Dedifferentiated amniotic fluid mesenchymal stem cell (primary cell): ENCODE measurements around the gene TPRX1.
"Not testable (repeated sequence)": the region's sequence is repeated elsewhere in the genome, so short reads cannot be mapped to it uniquely, and the experiment has no call there.

ENCODE experiments used
- DNase-seq: peaks from one replicate; pipeline ENCODE4 v3.0.0-alpha.2; 2016; ENCODE audit errors: extremely low spot score

TPRX1 gene

DNA sequence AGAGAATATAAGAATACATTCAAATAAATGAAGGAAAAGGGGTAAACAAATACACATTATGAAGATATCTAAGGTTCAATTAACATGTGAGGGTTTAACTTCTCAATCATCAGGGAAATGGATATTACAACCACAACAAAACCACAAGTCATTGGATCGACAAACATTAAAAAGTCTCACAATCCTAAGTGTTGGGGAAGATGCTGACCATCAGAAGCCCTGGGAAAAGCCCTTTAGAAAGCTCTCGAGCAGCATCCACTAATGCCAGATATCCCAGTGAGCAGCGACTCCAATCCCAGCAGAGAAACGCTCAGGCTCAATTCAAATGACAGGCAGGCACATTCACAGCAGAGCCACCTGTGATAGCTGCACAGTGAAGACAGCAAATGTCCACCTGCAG, 3.1 kb downstream of the TPRX1 start:
- DNase-seq, result no peak

DNA sequence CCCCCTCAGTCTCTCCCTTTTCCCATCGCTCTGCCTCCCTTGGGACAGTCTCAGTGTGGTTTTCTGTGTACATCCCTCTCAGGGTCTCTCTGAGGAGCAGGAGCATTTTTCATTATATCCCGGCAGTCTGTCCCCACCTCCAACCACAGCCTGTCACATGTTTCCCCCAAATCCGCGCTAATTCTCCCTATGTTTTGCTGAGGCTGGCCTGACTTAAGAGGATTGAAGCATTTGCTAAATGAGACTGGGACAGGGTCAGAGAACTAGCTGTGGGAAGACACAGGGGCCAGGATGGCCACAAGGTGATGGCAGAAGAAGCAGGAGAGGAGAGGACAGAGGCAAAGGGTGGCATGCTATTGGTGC, 5.5 kb downstream of the TPRX1 start:
- no peak for DNase-seq

DNA sequence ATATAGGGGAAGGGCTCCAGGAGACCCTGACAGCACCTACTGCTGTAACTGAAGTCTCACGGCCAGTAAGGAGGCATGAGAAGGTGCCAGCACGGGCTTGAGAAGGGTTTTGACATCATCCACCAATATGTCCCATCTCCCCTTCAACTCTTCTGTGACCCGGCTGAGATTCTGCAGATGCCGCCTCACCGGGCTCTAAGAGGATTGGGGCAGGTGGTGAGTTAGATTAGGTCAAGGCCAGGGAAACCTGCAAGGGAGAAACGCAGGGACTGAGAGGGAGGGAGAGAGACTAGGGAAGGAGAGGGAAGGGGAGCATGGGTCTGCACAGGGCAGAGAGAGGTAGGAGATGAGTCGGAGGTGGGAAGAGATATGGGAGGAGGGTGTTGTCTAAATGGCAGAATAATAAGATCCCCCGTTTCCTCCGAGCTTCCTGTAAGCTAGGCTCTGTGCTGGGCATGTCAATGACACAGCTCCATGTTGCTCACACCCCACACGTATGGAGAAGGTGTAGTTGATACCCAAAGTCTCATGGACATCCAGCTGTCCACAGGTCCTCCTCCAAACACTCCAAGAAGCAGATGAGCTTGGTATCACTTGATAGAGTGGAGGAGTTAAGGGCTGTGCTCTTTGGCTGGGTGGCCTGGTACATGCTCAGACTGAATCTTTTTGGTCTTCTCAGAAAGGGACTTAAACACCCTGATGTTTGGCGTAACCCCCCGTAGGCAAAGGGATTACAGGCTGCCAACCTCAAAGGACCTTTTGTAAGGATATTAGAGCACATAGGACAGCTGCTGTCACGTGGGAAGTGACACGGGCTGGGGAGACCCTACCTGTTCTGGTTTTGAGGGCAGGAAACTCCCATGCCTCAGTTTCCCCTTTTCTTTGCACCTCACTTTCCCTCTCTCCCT, 6.1 kb downstream of the TPRX1 start:
- no peak for DNase-seq

DNA sequence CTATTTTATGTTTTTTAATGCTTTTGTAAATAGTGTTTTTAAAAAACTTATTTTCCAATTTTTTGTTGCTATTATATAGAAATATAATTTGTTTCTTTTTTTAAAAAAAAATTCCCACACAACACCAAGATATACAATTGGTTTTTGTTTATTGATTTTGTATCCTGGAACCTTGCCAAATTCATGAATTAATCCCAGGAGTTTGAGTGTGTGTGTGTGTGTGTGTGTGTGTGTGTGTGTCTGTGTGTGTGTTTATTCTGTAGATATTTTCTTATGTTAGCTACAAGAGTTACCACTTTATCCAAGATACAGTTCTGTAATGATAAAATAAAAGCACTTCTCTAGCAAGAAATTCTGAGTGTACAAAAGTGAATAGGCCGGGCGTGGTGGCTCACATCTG, 7.6 kb downstream of the TPRX1 start:
- no peak for DNase-seq

DNA sequence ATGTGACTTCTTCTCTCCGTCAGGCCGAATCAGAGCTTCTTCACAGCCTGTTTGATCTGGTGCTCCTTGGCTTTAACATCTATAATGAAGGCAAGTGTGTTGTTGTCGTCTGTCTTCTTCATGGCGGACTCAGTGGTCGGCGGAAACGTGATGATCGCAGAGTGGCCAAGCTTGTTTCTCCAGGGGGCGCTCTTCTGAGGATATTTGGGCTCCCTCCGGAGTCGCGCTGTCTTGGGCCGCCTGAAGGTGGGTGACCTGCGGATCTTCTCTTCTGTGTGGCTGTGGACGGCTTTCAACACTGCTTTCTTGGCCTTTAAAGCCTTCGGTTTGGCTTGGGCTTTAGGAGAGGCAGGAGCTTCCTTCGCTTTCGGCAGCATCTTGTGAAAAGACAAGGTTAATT, 9.8 kb downstream of the TPRX1 start:
- DNase-seq, result no peak

DNA sequence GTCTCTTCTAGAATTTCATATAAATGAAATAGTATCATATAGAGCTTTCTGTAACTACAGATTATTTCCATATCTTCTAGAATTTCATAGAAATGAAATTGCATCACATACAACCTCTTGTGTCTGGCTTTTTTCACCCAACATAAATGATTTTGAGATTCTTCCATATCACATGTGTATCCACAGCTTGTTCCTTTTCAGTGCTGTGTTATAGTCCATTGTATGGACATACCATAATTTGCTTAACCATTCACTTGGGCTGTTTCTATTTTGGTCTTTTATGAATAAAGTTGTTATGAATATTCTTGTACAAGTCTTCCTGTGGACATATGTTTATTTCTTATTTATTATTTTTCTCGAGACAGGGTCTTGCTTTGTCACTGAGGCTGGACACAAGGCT, 11.7 kb downstream of the TPRX1 start:
- no peak for DNase-seq

DNA sequence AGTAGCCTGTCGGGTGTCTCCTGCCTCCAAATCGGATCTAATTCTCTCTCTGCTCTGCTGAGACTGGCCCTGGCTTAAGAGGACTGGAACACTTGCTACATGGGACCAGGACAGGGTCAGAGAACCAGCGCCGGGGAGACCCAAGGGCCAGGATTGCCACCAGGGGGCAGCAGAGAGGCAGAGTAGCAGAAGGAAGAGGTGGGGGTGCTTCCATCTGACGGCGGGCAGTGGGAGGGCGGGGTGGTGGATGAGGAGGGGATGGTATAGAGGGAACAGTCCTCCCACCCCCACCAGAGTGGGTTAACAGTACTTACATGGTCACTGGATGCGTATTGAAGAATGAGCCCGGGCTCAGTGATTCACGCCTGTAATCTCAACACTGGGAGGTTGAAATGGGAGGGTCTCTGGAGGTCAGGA, 13.9 kb downstream of the TPRX1 start:
- peak; percentile 69 for DNase-seq

DNA sequence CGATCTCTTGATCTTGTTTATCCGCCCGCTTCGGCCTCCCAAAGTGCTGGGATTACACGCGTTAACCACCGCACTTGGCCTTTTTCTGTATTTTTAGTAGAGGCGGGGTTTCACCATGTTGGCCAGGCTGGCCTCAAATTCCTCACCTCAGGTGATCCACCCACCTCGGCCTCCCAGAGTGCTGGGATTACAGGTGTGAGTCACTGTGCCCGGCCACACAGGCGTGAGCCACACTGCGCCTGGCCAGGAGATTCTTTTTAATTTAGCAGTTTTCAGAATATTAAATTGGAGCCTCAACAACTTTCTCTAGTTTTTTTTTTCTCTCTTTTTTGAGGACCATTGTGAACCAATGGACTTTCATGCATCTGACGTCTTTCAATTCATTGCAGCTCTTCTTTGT, 14.5 kb downstream of the TPRX1 start:
- not testable (repeated sequence) for DNase-seq

DNA sequence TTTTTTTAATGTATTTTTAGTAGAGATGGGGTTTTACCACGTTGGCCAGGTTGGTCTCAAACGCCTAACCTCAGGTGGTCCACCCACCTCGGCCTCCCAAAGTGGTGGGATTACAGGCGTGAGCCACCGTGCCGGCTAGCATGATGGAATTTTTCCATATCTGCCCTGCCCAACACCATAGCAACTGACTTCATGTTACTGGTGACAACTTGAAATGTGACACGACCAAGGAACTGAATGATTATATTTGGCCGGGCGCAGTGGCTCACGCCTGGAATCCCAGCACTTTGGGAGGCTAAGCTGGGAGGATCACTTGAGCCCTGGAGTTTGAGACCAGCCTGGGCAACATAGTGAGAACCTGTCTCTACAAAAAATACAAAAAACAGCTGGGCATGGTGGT, 17.0 kb downstream of the TPRX1 start:
- not testable (repeated sequence) for DNase-seq

DNA sequence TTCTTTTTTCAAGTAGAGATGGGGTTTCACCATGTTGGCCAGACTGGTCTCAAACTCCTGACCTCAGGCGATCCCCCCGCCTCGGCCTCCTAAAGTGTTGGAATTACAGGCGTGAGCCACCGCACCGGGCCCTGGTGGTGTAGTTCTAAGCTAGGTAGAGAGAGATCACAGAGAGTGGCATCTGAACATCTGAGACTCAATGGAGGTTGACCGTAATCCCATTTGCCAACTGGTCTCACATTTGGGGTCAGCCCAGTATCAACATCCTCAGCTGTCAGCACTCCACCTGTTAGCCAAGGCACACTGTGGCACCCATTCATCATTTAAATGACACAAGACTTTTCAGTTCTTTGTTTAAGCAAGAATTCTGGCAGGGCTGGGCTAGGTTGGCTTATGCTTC, 17.8 kb downstream of the TPRX1 start:
- no peak for DNase-seq

DNA sequence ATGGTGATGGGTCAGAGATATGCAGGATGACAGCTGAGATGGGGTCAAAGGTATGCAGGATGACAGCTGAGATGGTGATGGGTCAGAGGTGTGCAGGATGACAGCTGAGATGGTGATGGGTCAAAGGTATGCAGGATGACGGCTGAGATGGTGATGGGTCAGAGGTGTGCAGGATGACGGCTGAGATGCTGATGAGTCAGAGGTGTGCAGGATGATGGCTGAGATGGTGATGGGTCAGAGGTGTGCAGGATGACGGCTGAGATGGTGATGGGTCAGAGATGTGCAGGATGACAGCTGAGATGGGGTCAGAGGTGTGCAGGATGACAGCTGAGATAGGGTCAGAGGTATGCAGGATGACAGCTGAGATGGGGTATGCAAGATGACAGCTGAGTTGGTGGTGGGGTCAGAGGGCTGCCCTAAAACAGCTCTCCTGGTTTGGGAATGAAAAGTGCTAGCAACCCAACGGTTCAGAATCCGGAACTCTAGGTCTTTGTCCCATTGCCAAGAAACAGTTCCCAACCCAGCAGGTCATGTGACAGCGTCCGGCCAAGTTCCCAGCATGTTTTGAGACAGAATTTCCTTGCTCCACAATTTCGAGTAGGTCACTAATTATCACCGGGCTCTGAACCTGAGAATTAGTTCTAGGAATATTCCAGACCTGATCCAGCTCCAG, 22.6 kb downstream of the TPRX1 start:
- DNase-seq, result no peak

DNA sequence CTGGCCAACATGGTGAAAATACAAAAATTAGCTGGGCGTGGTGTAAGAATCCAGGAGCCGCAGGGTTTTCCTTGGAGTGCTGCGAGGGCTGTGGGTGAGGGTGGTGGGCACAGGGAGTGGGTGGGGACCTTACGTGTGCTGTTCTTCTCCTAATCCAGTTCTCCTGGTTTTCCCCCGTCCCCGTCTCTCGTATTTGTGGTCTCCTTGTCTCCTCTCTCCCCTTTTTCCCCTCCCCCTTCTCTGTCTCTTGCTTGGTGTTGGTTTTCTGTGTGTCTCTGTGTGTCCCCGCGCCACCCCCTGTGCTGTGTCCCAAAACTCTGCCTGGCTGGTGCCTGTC, 24.2 kb downstream of the TPRX1 start:
- no peak for DNase-seq

DNA sequence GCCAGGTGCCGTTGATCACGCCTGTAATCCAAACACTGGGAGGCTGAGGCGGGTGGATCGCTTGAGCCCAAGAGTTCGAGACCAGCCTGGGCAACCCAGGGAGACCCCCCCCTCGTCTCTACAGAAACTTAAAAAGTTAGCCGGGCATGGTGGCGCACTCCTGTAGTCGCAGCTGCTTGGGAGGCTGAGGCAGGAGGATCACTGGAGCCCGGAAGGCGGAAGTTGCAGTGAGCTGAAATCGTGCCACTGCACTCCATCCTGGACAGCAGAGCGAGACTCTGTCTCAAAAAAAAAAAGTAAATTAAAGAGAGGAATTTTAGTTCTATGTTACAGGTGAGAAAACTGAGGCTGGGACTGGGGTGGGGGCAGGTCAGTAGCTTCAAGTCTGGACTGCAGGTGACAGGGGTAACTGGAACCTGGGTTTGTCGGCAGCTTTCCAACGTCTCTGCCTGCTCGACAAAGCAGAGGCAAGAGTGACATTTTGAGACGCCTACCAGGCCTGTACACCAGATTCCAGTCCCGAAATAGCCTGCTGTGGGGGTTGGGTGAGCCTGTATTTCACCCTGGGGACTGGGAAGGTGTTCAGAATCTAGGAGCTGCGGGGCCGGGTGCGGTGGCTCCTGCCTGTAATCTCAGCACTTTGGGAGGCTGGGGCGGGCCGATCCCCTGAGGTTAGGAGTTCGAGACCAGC, 24.7 kb downstream of the TPRX1 start:
- no peak for DNase-seq

DNA sequence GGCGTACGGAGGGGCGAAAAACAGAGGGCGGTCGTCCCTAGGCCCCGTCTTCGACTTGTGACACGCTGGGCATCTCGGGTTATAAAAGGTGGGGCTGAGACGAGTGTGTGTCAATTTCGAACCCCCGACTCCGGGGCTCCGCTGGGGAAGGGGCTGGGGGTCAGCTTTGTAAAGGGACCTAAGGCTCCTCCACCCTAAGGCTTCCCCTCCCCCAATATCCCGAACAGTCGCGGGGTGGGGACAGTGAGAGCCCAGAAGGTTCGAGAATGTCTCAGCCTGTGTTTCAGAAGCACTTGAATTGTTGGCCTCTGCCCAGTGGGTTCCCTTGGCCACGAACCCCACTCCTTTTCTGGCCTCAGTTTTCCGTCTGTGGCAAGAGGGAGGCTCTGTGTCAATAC, 25.4 kb downstream of the TPRX1 start:
- no peak for DNase-seq

DNA sequence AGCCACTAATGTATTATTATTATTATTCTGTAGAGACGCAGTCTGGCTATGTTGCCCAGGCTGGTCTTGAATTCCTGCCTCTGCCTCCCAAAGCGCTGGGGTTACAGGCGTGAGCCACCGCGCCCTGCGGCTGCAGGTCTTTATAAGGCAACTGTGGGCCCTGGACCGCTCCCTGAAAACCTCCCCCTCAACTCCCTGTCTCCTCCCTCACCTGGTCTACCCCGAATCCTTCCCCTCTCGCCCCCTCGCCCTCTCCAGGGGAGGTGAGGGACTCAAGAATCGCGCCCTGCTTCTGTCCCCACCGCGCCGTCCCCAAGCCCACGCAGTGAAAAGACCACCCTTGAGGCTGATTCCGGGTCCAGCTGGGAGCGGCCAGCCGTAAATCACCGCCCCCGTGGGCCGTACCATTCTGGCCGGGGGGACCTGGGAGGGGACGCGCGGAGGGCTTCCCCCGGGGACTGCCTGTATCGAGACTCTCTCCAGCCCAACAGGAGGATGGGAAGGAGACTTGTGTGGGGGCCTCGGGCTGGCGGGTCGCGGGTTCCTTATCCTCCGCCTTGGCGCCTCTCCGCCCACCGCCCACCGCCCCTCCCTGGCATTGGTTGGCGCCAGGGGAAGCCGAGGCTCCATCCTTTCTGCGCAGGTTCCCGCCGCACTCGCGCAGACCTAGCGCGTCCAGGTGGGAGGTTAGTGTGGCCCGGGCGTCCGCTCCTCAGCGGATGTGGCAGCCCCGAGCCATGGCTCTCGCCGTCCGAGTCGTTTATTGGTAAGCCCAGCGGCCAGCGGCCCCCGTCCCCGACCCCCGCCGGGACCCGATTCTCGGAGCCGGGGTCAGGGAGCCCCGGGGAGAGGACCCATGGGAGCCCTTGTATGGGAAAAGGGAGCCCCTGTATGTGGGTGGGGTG, 26.1 kb downstream of the TPRX1 start, which contains the start of gene SELENOW:
SELENOW (plus strand) TSS at position 655 of the 905 bp plus-strand sequence; CDS start at position 738, 83 bp downstream.
- peak; percentile 31 for DNase-seq

DNA sequence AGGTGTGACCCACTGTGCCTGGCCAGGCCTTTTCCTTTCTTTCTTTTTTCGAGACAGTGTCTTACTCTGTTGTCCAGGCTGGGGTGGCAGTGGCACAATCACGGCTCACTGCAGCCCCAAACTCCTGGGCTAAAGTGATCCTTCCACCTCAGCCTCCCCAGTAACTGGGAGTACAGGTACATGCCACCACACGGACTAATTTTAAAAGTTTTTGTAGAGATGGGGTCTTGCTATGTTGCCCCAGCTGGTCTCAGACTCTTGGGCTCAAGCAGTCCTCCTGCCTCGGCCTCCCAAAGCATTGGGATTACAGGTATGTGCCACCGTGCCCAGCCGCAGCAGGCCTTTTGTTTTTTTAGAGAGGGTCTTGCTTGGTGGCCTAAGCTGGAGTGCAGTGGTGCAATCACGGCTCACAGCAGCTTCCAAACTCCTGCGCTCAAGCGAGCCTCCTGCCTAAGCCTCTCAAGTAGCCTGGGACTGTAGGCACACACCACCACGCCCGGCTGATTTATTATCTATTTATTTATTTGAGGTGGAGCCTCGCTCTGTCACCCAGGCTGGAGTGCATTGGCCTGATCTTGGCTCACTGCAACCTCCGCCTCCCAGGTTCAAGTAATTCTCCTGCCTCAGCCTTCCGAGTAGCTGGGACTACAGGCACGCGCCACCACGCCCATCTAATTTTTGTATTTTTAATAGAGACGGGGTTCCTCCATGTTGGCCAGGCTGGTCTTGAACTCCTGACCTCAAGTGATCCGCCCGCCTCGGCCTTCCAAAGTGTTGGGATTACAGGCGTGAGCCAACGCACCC, 26.9 kb downstream of the TPRX1 start:
- DNase-seq, result not testable (repeated sequence)

DNA sequence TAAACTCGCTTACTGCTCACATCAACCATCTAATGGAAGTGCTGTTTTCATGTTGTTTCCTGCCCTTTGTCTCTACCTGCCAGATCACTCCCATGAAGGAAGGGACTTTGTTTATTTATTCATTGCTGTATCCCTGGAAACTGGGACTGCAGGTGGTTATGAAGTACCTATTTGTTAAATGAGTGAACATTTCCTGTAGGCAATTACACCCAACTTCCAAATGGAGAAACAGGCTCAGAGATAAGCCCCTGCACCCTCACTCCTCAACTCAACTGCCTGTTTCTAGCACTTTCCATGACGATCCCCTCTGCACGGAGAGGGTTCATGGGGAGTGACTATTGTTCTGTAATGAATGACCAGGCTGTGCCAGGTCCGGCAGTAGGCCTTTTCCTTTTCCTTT, 27.8 kb downstream of the TPRX1 start:
- no peak for DNase-seq

DNA sequence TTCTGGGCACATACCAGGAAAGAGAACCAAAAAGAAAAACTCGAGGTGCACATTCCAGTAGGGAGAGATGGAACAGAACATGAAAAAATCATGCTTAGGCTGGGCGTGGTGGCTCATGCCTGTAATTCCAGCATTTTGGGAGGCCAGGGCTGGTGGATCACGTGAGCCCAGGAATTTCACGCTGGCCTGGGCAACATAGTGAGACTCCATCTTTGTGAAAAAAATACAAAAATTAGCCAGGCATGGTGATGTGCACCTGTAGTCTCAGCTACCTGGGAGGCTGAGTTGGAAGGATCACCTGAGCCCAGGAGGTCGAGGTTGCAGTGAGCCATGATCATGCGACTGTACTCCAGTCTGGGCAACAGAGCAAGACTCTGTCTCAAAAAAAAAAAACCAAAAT, 33.1 kb downstream of the TPRX1 start:
- not testable (repeated sequence) for DNase-seq

DNA sequence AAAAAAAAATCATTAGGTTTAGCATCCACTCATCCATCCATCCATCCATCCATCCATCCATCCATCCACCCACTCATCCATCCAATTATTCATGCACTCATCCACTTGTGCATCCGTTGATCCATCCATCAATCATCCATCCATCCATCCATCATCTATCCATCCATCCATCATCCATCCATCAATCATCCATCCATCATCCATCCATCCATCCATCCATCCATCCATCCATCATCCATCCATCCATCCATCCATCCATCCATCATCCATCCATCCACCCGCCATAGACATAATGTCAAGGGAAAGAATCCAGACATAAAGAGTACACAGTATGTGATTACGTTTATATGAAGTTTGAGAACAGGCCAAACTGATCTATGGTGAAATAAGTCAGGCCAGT, 34.8 kb downstream of the TPRX1 start:
- DNase-seq, result no peak

DNA sequence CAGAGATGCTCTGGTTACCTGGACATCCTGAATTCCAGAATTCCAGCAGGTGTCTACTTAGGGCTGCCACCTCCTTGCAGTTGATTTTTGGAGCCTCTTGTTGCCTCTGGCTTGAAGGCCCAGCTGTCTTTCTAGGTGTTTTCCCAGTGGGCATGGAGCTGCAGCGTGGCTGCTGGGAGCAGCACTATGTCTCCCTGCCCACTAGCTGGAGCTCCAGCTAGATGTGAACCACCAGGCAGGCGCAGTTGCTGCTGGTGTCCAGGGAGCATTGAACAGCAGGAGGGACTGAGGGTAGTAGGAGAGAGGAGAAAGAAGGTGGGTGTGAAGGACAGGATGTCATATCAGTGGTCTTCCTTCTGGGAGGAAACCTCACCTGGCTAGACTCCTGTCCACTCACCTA, 35.7 kb downstream of the TPRX1 start:
- no peak for DNase-seq

DNA sequence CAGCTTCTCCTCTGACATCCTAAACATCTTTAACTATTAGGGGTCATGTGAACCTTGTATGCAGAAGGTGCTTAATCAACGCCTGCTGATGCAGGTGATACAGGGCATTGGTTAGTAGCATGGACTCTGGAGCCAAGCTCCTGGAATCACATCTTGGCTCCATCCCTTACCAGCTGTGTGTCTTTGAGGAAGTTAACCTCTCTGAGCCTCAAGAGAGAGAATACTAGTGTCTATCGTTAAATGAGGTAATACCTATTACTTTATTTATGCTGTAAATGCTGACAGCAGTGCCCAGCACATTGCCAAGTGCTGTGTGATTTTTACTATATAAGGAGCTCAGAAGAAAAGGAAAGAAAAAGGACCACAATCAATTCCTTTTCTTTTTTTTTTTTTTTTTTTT, 37.0 kb downstream of the TPRX1 start:
- no peak for DNase-seq
